Neural crest cell (in vitro differentiated cells): Measurements from ENCODE around the gene PEX3. TPM values are rescaled to one million over a fixed set of nuclear protein-coding genes. Genes with fewer than 3 reads are reported as not detected.

ENCODE experiments used
- DNase-seq: peaks from one replicate; pipeline ENCODE4 v3.0.0; 2021; ENCODE audit warnings: low read depth, mixed read lengths, low spot score
- H3K27ac Mint-ChIP-seq: one replicate; pipeline ENCODE4 v1.8.0; 2021; ENCODE audit warnings: mild to moderate bottlenecking, mixed read lengths; ENCODE audit not compliant: unreplicated experiment
- H3K27me3 Mint-ChIP-seq: 2 replicates; pipeline ENCODE4 v1.8.0; 2021; ENCODE audit warnings: low read depth, mild to moderate bottlenecking, mixed read lengths
- H3K36me3 Mint-ChIP-seq: 2 replicates; pipeline ENCODE4 v1.8.0; 2021; ENCODE audit warnings: low read depth, mild to moderate bottlenecking, mixed read lengths
- H3K4me1 Mint-ChIP-seq: 2 replicates; pipeline ENCODE4 v1.8.0; 2021; ENCODE audit warnings: mixed read lengths
- H3K4me3 Mint-ChIP-seq: one replicate; pipeline ENCODE4 v1.8.0; 2021; ENCODE audit warnings: mild to moderate bottlenecking, mixed read lengths
- H3K9me3 Mint-ChIP-seq: 2 replicates; pipeline ENCODE4 v1.8.0; 2021; ENCODE audit warnings: mixed read lengths
- long read RNA-seq: library from polyadenylated mRNA; unstranded; transcript quantifications from one replicate; pipeline ENCODE4 v2.0.0, GENCODE V29; 2020
- total RNA-seq: library from RNA; stranded (reverse); gene quantifications from 2 replicates; pipeline ENCODE4 v1.2.1, GENCODE V29; 2021
- TF ChIP-seq, protein P1 (sequence below): fragments of 200-600 bp; sonication (generic); conservative IDR thresholded peaks from 2 replicates; pipeline ENCODE4 v1.5.0; 2021; ENCODE audit warnings: antibody characterized with exemption, mild to moderate bottlenecking

PEX3 gene, protein sequence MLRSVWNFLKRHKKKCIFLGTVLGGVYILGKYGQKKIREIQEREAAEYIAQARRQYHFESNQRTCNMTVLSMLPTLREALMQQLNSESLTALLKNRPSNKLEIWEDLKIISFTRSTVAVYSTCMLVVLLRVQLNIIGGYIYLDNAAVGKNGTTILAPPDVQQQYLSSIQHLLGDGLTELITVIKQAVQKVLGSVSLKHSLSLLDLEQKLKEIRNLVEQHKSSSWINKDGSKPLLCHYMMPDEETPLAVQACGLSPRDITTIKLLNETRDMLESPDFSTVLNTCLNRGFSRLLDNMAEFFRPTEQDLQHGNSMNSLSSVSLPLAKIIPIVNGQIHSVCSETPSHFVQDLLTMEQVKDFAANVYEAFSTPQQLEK
- 12.1 and 12.6 TPM in 2 replicates for total RNA-seq
- long read RNA-seq, transcript PEX3-201 (12 exons, 1,969 nt), result major isoform, 43 of 54 reads
- long read RNA-seq, partial matches to known transcripts, result 4 of 54 reads
- long read RNA-seq, other reads (novel, unspliced or antisense), result 7 of 54 reads

DNA sequence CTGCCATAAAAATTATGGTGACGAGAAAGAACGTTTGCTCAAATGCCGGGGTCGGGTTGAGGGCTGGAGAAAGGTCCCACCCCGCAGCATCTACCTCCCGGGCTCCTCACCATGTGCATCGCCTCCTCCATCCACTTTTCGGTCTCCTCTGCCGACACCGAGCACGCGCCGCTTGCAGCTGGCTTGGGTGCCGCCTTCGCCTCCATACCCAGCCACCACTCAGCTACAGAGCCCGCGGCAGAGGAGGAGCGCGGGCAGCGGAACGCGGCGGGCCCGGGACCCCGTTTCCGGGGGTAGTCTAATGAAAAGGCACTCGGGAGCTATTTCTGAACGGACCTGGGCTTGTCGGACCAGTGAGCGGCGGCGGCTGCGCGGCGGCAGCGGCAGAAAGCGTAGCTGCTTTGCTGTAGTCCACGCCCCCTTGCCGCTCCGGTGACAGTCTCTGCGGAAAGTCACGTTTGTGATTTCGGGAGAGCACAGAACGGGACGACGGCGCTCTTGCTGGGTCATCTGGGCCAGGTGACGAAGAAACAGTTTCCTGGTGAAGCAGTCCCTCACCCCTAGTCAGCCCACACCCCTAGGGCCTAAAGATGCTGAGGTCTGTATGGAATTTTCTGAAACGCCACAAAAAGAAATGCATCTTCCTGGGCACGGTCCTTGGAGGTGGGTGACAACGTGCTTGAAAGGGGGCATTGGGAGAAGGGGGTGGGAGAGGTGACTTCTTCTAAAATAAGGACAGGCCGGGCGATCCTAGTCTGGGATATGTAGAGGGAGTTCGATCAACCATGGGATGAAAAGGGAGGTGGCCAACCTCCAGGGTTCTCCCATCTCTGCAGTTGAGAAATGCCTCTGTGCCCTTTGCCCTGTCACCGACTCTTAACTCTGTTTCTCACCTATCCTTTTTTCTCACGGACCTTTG lies at the start of gene PEX3, which contains the start of gene ADAT2:
PEX3 (plus strand) TSS at position 353 of the 919 bp plus-strand sequence; CDS start at position 591, 238 bp downstream.
ADAT2 (minus strand) TSS at position 243 of the 919 bp plus-strand sequence; CDS start at position 206, 37 bp downstream.
- DNase-seq, result peak; percentile 87
- no peaks in the 10 kb centered on the region for H3K36me3 Mint-ChIP-seq
- peaks cover 26% of the 10 kb centered on the region for H3K4me1 Mint-ChIP-seq
- H3K27ac Mint-ChIP-seq, result peak within 1 kb of the TSS; percentile 97
- no peaks in the 10 kb centered on the region for H3K9me3 Mint-ChIP-seq
- TF ChIP-seq, protein P1, sequence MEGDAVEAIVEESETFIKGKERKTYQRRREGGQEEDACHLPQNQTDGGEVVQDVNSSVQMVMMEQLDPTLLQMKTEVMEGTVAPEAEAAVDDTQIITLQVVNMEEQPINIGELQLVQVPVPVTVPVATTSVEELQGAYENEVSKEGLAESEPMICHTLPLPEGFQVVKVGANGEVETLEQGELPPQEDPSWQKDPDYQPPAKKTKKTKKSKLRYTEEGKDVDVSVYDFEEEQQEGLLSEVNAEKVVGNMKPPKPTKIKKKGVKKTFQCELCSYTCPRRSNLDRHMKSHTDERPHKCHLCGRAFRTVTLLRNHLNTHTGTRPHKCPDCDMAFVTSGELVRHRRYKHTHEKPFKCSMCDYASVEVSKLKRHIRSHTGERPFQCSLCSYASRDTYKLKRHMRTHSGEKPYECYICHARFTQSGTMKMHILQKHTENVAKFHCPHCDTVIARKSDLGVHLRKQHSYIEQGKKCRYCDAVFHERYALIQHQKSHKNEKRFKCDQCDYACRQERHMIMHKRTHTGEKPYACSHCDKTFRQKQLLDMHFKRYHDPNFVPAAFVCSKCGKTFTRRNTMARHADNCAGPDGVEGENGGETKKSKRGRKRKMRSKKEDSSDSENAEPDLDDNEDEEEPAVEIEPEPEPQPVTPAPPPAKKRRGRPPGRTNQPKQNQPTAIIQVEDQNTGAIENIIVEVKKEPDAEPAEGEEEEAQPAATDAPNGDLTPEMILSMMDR, result no peak
- H3K27me3 Mint-ChIP-seq, result no peaks in the 10 kb centered on the region
- H3K4me3 Mint-ChIP-seq, result peak within 1 kb of the TSS; percentile 100

DNA sequence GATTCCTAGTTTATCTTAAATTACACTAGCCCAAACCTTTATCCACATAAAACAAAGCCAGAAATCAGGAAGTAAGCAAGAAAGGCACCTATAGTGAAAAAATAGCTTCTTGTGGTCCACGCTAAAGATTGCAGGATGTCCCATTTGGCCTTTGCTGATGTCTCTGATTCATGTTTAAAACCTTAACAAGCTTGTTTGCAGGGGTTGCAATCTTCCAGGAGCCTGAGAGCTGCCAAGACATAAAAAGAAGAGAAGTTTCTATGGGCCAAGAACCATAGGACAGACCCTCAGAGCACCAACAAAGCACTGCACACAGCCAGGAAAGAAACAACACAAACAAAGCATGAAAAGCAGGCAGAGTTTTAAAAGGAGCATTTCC lies 49.5 kb upstream of the PEX3 start:
- H3K27ac Mint-ChIP-seq, result no peak overlapping the region
- DNase-seq, result no peak
- peaks cover 40% of the 10 kb centered on the region for H3K4me1 Mint-ChIP-seq
- no peaks in the 10 kb centered on the region for H3K27me3 Mint-ChIP-seq
- TF ChIP-seq, protein P1, result no peak
- no peaks in the 10 kb centered on the region for H3K36me3 Mint-ChIP-seq
- no peak overlapping the region for H3K4me3 Mint-ChIP-seq
- H3K9me3 Mint-ChIP-seq, result no peaks in the 10 kb centered on the region

DNA sequence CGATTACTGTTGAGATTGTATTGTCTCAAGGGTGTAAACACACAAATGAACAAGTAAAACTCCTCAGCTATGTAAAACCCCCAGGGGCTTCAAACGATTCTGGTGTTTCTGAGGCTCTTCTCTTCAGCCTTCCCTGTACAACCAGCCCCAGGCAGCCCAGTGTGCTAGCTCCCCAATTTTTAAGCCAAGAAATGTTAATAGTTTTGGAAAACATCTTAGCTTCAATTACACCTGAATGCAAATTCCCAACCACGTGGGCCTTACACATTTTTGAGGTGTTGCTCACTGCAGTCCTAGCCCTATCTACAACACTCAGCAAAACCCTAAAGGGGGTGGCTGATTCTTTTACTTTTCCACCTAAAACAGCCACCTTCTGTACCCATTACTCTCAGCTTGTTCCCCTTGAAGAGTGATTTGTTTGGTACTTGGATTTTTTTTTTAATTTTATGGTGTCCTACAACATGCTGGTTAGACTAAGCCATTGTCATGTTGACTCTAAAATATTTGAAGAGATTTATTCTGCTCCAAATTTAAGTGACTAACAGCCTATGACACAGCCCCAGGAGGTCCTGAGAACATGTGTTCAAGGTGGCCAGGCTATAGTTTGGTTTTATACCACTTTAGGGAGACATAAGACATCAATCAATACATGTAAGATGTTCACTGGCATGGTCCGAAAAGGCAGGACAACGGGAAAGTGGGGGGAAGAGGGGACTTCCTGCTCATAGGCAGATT lies 48.8 kb upstream of the PEX3 start:
- H3K4me3 Mint-ChIP-seq, result no peak overlapping the region

DNA sequence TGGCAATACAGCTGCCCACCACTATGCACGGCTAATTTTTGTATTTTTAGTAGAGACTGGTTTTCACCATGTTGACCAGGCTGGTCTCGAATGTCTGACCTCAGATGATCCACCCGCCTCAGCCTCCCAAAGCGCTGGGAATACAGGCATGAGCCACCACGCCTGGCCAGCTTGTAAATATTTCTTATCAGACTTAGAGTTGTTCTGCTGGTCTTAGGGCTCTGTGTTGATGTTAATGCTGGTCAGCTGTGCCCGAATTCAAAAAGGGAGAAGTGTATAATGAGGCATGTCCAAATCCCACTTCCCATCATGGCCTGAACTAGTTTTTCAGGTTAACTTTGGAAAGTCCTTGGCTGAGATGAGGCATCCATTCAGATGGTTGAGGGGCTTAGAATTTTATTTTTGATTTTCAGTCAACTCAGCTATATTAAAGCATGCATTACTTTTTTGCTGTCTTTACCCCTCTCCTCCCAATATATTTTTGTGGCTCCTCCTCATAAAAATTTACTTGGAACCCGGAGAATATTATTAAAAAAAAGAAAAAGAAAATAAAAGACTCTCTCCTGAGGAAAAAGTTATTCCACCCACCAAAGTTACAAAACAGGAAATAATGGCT lies 47.8 kb upstream of the PEX3 start:
- Mint-ChIP-seq H3K27ac (no peak overlapping the region), H3K27me3 (no peaks in the 10 kb centered on the region), H3K36me3 (no peaks in the 10 kb centered on the region), H3K4me3 (no peak overlapping the region), H3K9me3 (no peaks in the 10 kb centered on the region), H3K4me1 (peaks cover 24% of the 10 kb centered on the region)
- DNase-seq, result no peak
- TF ChIP-seq, protein P1, result no peak

More for the DNA sequence above, 48.8 kb upstream of the PEX3 start:
- DNase-seq, result no peak
- no peaks in the 10 kb centered on the region for H3K27me3 Mint-ChIP-seq
- no peak overlapping the region for H3K27ac Mint-ChIP-seq
- no peaks in the 10 kb centered on the region for H3K9me3 Mint-ChIP-seq
- TF ChIP-seq, protein P1, result no peak
- H3K4me1 Mint-ChIP-seq, result peaks cover 34% of the 10 kb centered on the region
- H3K36me3 Mint-ChIP-seq, result no peaks in the 10 kb centered on the region
